Stimulated activated CD8-positive, alpha-beta memory T cell treated with anti-CD3 and anti-CD28 coated beads, Interleukin-12 subunit alpha, Interleukin-12 subunit beta, amount 100 ng/mL, for 24 hours (primary cell): ENCODE measurements around the gene ENO3.

Source experiments
- DNase-seq: peaks from one replicate; pipeline ENCODE4 v3.0.0-alpha.2; 2020; ENCODE audit errors: extremely low read depth

ENO3 gene

DNA sequence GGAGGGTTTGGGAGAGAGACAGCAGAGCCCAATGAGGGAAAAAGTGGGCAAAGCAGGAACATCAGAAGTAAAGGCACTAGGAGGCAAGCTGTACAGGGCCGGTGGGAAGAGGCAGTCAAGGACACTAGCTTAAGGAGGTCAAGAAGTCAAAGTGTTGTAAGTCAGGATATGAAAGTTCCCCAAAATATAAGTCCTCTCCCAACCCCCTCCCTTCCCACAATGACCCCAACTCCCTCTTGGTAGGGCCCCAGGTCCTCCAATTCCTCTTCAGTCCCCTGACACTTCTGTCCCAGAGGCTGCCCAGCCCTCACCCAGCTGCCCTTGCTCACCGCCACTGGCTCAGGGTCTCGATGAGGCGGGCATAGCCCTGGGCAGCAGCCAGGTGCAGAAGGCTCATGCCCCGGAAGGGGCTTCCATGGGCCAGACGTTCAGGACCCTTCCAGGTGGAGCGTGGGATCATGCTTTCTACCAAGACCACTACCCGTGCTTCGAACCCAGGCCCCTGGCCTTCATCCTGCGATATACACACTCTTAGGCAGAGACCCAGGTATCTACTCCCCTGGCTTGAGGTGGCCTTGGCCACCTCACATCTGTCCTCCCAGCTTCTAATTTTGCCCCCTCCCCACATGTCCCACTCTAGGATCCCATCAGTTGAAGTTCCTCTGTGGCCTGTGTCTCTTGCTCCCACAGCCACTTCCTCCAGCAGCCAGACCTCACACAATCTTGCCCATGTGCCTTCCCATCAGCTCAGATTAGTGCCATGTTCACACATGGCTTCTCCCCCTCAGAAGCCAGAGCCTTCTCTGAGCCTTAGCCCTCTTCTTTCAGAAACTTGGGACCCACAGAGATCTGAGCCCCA, 22.6 kb downstream of the ENO3 start:
- DNase-seq: no peak

DNA sequence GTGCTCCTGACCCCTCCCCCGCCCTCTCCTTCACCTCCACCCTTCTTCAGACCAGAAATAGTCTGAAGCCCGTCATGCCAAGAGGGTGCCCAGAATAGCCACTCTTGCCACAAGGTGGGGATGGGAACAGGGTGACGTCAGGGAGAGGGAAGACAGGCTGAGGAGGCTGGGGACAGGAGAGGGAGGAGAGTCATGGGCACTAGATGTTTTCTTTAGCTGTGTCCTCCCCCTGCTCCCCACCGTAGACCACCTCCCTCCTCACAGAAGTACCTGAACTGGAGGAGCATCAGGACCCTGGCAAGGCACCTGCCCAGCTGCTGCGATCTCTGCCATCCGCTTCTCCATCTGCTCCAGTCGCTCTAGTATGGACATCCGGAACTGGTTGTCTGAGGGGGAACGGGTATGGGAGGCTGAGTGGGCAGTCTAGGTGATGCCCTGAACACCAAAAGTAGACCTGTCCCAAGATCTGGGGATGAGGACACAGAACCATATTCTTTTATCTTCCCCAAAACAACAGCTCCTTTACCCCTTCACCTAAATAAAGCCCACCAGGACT, 23.3 kb downstream of the ENO3 start:
- no peak for DNase-seq

DNA sequence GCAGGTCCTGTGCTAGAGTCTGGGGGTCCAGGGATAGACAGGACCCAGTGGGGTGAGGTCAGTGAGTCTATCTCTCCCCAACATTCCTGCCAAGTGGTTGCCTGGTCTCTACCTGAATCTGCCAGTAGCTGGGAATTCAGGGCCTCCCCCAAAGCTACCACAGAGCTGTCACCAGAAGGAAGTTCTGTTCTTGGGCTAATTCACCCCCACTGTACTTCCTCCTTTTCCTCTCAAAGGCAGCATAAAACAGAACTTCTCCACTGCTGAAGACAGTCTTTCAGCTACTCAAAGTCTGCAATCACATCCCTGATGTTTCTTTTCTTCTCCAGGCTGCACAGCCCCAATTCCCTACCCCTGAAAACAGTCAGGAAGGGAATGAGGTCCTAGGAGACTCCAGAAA, 27.8 kb downstream of the ENO3 start:
- DNase-seq: no peak

DNA sequence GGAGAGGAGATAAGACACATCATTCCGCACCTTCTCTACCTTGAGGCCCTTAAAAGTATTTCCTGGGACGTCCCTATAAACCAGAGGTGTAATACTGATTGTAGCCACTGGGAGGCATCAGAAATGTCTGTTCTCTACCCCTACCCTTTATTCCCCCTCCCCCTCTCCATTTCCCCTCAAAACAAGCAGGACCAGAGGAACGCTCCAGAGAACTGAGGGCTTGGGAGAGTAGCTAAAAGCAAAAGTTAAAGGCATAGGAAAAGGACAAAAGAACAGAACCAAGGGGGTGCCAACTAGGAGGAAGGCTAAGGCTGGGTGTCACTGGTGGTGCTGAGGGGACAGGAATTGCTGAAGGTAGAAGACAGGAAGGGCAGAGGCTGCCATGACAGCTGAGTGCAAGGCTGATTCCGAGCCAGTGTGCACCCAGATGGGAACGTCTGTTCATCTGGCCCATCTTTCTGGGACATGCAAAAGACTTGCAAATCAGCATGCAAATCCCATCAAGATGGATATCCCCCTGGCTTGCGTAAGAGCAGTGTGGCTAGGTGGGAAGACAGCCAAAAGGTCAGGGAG, 29.8 kb downstream of the ENO3 start:
- no peak for DNase-seq

DNA sequence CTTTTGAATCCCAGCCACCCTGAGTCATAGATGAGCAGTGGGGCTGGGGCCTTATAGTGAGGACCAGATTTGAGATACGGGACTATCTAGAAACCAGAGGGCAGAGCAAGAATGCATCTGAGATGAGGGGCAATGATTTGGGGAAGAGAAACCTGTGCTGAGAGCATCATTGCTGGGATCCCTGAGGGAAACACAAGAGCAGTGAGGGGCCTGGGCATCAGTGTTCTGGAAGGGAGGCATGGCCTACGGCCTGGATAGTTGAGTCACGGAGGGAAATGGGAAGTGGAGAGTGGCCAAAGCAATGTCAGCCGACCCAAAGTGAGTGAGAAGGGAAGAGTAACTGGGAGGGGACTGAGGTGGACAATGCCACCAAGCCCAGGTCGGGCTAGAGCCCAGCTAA, 31.4 kb downstream of the ENO3 start:
- no peak for DNase-seq

DNA sequence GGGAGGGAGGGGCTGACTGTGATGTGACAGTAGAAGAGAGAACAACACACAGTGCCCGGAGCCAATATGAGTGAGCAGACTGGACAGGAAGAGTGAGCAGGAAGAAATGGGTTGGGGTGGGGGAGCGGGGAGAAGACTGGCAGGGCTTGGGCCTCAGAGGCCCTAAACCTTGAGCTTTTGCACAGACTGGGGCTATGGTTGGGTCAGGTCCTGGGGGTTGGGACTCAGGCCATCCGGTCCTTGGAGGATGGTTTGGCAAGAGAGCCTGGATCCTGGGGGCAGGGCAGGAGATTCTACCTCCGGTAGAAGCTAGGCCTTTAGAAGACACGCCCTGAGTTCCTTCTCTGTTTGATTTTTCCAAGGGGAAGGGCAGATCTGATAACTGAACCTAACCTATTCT, 35.5 kb downstream of the ENO3 start:
- DNase-seq: no peak

DNA sequence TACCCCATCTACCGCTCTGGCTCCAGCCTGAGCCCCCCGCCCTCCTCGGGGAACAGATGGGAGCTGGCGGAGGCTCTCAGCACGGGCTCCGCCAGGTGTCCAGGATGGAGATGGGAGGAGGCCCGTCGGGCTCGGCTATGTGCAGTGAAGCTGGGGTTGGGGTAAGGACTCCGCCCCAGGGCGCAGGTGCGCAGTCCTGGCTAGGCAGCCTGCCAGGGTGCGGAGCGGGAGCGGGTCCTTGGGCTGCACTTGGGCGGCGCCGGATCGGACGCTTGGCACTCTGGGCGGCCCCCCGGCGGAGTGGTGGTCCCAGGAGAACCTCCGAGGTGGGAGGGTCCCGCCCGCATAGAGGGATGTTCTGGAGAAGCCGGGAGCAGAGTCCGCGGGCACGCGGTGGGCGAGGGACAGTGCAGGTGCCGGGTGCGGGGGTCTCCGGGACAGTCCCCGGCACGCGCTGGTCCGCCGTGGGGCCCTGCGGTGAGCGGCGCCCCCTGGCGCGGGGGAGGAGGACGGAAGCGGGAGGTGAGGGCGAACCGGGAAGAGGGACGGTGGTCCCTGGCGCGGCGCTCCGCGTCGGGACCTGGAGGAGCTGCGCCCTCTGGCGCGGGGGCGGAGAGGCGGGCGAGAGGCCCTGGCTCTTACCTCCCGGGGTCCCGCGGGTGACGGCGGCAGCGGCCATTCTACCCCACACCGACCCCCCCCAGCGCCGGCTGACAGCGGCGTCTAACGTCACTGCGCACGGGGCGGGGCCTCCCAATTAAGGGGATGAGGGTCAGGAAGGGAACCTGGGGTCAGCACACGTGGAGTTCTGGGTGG, 36.2 kb downstream of the ENO3 start, which contains the start of gene CAMTA2:
Gene CAMTA2 (minus strand): TSS at position 725 of the 816 bp plus-strand sequence. CDS start 1,453 bp downstream, outside the sequence.
- DNase-seq: peak; percentile 76

DNA sequence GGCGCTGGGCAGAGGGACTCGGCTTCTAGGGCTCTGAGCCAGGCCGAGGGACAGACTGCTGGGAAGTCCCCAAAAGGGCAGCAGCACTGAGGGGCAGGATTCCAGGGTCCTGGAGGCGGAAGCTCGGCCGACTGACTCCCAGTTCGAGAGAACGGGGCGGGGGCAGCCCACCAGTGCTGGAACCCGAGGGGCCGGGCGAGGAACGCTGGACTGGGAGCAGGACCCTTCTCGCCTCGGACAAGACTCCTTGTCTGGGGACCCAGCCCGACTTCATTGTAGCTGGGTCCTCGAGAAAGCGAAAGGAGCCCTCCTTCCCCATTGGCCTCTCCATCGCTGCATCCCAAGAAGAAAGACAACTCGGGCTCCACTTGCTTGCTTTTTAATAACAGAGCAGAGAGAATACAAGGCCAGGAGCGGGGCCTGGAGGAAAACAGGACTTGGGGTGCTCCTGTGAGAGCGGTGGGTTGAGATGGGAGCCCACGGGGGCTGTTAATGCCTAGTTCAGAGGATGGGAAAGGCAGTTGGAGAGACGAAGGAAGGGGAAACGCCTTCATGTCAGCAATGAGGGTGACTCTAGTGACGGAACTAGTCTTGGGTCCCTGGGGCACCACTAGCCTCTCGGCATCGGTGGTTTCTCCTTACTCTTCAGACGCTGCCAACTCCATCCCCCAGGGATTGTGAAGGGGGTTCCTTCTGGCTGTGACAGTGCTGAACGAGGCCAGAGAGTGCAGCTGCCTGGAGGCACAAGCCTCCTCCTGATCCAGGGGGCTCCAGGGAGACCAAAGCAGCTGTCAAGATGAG, 37.0 kb downstream of the ENO3 start:
- no peak for DNase-seq

DNA sequence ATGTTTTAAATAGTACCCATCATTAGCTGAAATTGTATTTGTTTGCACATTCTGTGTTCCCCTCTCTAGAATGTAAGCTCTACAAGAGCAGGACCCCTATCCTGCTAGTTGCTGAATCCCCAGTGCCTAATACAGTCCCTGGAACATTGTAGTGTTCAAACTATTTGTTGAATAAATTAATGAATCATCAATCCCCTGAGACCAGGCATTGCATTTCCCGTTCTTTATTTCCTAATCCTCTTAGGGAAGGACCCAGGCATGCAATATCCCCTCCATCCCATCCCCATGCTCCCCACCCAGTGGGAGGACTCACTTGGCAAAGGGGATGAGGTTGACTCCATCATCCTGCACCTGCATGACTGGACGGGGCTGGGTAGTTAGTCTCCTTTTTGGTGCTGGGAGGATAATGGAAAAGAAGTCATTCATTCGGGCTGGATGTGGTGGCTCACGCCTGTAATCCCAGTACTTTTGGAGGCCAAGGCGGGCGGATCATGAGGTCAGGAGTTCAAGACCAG, 43.2 kb downstream of the ENO3 start:
- no peak for DNase-seq

DNA sequence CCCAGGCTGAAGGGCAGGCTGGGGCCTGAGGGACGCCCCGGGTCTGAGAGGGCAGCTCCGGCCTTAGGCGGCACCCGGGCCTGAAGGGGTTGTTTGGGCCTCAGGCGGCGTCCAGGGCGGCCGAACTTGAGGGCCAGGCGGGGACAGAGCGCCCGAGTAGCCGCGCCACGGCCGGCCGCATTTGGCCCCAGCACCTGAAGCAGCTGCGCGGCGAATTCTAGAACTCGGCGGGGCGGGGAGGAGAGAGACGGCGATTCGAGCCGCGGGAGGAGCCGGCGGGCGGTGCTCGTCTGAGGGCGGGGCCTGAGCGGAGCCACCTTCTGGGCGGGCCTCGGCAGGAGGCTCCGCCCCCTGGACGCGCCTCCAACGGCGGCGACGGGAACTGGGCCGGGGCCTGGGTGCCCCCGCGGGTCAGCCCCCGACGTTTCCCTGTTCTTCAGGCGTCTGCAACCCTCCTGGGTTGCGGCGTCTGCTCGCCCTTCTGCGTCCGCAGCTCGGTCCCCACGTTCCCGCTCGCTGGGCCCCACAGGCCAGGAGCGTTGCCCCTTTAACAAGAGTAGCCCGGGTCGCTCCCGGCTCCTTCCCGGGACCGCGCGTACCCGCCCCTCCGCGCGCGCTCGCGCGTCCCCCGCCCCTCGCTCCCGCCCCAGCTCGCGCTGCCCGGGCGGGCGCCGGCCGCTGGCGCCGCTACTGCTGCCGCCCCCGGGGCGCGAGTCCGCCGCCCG, 46.5 kb downstream of the ENO3 start, which contains the start of the genes INCA1 and KIF1C:
Gene INCA1 (minus strand): TSS at position 221 of the 725 bp plus-strand sequence. CDS start 3,085 bp downstream, outside the sequence.
Gene KIF1C (plus strand): TSS at position 649 of the 725 bp plus-strand sequence. CDS start 2,297 bp downstream, outside the sequence.
- peak; percentile 67 for DNase-seq

DNA sequence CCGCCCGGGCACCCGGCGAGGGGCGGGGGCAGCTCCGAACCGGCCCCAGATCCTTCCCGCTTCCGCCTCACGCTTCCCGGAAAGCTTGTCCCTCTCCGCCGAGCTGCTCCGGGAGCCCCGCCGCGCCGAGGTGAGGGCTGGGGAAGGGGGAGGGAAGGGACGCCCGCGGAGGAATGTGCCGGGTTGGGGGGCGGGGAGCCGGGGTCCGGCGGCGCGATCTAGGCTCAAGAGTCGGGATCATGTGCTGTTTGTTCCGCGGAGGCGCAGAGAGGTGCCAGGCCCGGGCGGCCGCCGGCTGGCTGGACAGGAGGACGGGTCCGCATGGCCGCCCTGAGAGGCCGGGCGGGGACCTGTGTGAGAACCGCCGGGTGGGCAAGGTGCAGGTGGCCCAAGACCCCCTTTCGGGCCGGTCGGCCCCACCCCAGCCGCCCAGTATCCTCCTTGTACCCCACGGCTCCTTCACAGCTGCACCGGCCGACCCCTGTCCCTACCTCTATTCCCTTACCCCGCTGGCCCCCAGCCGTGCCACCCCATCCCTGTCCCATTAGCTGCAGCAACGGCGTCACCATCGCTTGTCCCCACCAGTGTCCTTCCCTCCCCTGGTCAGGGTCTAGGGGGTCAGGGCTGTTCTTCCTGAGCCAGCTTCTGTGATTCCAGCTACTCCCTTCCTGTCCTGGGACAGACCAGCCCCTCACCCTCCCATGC, 47.3 kb downstream of the ENO3 start:
- no peak for DNase-seq

DNA sequence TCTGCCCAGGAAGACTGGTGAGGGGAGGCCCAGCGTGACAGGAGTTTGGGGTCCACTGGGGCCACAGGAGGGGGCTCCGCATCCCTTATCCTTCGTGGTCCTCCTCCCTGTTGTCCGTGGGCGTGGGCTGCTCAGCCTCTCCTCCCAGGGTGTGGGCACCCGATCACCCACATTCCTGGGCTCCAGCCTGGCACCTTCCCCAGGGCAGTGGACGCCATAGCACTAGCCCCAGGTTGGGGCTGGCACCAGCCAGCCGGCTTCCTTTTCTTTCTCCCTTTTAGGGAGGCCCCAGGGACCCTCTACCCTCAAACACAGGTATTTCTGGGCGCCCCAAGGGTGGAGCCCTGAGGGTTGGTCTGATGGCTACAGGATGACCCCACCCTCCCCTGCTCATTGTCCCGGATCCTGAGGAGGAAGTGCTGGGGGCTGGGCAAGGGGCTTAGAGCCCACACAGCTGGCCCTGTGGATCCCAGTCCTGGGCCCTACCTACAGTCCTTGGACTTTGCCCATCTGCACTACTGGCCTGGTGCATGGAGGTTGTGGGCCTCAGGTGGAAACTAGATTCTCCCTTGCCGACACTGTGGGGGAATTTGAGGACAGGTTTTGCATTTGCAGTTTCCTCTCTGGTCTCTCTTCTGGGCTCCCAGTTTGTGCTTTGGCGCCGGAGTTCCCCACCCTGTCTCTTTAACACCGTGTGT, 48.0 kb downstream of the ENO3 start:
- no peak for DNase-seq

DNA sequence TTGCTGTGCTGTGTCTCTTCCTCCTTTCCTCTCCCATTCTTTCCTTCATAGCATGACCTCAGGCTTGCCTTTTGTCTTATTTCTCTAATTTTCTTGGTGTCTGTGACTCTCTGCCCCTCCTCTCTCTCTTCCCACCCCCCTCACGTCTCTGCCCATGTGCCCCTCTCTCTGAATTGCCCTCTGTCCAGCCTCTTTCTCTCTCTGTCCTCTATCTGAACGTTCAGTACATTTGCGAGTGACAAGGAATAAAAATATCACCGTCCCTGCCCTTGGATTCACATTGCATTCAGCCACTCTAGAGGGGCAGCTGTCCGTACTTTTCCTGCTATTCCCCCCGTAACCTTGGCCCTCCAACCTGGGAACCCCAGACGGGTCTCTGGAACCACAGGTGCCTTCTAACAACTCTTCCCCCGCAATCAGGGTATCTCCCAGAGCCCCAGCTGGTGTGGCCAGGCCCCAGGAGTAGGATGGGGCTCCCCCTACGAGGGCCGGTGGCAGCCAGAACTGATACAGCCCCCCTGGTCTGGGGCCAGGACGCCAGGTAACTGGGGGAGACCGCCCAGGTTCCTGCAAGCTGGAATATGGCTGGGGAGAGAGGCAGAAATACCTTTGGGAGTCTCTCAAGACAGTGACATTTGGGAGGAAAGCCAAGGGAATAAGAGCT, 48.6 kb downstream of the ENO3 start:
- DNase-seq: no peak

DNA sequence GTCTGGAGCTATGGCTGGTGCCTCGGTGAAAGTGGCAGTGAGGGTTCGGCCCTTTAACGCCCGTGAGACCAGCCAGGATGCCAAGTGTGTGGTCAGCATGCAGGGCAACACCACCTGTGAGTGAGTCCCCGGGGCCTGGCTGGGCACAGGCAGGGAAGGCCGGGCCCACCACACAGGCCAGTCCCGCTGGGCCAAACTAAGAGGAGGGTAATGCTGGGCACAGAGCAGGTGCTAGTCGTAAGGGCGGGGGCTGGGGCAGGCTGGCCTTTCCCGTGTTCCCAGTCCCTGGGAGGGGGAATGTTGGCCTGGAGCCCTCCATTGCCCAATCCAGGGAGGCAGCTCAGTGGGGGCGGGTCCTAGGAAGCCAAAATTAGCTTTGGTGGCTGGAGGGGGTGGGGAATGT, 49.3 kb downstream of the ENO3 start:
- no peak for DNase-seq

DNA sequence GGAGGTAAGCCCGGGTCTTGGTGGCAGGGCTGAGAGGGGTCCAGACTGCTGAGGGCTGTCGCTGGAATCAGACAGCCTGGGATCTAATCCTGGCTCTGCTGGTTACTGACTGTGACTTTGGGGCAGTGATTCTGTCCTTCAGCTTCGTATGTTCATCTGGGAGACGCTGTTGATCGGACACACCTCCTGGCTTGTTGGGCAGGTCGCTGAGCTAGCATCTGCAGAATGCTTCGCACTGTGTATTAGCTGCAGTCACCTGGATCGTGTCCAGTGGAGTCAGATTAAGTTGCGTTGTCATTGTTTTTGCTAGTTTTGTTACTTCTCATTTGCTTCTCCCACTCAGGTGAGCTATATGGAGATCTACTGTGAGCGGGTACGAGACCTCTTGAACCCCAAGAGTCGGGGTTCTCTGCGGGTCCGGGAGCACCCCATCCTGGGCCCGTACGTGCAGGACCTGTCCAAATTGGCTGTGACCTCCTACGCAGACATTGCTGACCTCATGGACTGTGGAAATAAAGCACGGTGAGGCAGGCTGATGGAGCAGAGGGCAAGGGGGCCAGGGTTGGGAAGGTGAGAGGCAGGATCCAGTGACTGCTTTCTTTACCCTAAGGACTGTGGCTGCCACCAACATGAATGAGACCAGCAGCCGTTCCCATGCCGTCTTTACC, 51.3 kb downstream of the ENO3 start:
- no peak for DNase-seq

DNA sequence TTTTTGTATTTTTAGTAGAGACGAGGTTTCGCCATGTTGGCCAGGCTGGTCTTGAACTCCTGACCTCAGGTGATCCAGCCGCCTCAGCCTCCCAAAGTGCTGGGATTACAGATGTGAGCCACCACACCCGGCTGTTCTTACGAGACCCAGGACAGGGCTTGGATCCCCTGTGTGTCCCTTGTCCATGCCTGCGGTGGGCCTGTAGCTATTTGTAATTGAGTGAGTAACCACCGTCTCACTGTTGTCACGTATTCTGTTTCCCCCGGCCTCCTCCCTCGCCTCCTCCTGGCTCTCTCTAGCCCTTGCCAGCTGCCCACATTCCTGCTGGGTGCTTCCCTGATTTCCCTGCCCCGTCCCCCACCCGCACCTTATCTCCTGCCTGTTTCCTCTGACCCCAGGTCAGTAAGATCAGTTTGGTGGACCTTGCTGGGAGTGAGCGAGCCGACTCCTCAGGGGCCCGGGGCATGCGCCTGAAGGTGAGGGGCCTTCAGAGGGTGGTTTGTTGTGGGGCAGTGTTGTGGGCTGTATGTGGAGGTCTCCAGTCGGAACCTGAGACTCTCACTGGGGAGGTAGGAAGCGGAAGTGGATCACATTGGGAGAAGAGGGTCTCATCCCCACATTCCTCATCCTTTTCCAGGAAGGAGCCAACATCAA, 52.4 kb downstream of the ENO3 start:
- DNase-seq: no peak
